Umbilical cord (tissue), 2 donors: ENCODE data around the gene RAD51B. TPM values are rescaled to one million over a fixed set of nuclear protein-coding genes. Genes with fewer than 3 reads are reported as not detected.
"Not testable (repeated sequence)": the region's sequence is repeated elsewhere in the genome, so short reads cannot be mapped to it uniquely, and the experiment has no call there.

Experiments
- DNase-seq: peaks from one replicate; pipeline ENCODE4 v3.0.0-alpha.2; 2015; ENCODE audit warnings: low spot score
- total RNA-seq: library from RNA; depleted of rRNA; stranded (reverse); fragments of >200 nt; gene quantifications from one replicate; pipeline ENCODE4 v1.2.3, GENCODE V29; 2014; ENCODE audit warnings: low replicate concordance; ENCODE audit not compliant: insufficient read depth

Gene RAD51B
- total RNA-seq, 1 donor from 2014 or later: 34.2 TPM

DNA sequence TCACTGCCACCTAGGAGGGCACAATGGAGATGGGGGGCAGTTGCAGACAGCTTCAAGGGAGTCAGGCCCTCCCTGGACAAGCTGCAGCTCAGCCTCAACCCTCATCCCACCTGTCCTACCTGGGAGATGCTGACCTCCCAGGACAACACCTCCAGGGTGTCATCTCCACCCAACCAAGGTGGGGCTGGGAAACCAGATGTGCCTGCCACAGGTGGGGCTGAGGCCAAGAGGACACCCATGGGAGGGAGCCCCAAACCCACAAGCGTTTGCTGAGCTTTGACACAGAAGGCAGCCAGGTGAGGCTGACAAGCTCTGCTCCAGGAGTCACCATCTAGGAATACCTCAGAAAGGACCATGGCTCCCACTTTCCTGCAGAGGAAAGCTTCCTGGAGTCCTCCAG is 941.8 kb downstream of the RAD51B start:
- DNase-seq: no peak

DNA sequence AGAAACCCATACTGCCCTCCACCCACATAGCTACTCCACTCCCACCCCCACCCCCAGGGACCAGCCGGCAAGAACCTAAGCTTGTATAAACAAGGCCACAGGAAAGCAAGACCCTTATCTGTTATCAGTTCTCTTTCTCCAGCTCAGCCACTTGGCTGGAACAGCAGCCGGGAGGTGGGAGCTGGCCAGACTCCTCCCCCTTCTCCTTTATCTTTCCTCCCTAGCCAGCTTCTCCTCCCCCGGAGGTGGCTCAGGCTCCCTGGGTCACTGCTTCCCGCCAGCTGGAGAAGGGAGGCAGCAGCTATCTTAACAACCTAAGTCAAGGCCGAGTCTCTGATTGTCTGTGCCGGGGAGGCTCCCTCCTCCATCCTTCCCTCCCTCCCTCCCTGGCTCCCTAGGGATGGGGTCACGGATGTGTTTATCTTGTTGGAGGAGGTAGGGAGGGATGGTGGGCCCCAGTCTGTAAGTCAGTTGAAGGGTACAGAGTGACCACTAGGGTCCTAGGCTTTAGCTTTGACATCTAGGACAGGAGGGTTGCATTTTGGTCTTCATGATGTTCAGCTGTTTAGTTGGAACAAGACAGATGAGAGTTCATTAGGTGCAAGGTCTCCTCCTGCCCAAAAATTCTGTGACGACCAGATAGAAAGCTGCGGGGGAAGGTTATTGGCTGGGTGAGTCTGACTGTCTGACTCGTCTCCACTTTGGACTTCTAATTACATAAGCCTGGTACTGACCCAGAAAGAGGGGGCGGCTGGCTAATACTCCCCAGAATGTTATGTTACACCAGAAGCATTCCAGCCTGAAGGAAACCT is 943.6 kb downstream of the RAD51B start:
- DNase-seq: peak; percentile 90

DNA sequence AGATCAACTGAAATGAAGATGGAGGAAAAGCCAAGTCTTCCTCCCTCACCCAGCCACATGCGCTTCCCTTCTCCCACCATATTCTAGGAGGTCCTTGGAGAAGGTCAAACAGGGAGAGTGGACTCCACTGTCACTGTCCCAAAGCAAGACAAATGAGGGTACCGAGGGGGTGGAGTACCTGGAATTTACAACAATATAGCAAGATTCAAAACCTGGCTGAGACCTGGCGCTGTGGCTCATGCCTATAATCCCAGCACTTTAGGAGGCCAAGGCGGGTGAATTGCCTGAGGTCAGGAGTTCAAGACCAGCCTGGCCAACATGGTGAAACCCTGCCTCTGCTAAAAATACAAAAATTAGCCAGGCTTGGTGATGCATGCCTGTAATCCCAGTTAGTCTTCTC is 944.3 kb downstream of the RAD51B start:
- not testable (repeated sequence) for DNase-seq

DNA sequence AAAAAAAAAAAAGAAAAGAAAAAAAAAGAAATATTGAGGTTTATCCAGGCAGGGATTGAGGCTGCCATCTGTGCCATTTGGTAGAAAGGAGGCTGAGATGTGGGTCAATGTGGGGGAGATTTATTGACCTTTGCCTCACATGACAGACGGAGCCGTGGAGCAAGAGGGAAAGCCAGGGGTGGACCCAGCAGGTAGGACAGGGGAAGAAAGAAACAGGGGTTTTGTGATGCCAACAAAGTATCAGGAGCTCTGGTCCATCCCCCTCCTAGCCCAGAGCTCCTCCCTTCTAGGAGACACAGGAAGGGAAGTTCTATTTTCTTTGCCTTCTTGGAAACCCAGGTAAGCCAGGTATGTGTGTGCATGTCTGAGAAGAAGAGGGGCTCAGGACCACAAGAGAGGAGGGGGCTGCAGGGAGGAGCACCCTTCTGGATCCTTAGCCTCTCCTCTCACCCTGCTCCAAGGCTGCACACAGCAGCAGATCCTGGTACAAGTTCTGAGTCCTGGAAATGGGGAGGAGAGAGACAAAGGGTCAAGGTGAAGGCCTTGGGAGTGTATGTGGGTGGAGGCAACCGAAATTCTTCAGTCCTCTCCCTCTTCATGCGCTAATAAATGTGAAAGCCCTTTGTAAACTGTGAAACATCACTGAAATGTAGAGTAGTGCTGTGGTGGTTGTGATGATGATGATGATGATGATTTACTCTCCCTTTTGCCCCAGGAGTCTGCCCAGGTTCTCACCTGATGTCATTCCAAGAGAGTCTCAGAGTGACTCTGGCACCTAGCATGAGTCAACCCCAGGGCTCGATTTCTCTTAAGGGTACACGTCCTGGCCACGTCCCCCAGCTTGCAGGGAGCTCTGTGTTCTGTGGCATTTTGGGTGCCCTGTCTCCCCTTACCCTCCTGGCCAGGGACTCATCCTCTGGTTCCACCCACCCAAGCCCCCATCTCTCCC is 947.0 kb downstream of the RAD51B start:
- DNase-seq: no peak

DNA sequence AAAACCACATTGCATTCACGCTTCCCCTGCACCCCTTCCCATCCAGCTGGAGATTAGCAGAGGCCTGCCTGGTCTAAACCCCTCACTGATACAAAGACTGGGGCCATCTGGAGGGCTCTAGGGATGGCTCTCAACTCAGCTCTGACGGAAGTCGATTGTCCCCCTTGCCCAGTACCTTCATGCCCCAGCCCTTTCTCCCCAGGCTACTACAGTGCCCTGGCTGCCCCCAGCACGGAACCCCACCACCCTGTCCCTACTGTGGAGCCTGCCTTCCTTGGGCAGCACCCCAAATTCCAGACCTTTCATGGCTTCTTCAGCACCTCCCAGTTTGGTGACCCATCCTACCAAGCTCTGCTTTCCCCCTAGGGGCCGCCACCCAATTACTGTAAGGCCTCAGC is 947.7 kb downstream of the RAD51B start:
- DNase-seq: no peak

DNA sequence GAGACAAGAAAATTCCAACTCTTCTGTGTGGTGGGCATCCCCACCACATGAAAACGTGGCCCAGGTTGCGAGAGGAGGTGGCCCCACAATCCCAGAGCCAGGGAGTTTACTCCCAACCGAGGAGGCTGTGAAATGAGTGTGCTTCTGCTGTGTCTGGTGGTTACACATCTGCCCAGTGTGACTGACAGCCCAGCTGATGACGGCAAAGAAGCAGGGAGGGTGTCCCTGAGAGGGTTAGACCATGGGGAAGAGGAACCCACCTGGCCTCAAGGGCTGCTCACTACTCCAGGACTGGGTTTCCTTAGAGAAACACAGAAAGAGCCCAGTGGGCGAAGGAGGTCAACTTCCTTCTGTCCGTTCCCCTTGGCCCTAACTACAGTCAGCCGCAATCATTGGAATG is 948.7 kb downstream of the RAD51B start:
- no peak for DNase-seq

DNA sequence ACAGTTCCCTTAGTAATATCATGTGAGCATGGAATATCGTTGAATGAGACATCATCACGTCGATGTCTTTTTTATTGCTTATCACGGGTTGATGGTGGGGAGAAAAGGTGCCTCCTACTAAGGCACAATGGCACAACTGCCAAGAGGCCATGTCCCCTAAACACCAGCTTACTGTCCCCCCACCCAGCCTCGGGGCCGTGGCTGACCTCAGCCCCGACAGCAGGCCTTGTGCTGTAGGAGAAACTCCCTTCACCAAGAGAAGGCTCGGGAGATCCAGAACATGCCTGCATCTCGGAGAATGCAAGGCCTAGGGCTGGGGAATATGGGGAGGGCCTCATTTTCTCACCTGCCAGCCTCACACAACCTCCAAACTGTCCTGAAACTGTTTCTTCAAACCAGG is 950.5 kb downstream of the RAD51B start:
- no peak for DNase-seq

DNA sequence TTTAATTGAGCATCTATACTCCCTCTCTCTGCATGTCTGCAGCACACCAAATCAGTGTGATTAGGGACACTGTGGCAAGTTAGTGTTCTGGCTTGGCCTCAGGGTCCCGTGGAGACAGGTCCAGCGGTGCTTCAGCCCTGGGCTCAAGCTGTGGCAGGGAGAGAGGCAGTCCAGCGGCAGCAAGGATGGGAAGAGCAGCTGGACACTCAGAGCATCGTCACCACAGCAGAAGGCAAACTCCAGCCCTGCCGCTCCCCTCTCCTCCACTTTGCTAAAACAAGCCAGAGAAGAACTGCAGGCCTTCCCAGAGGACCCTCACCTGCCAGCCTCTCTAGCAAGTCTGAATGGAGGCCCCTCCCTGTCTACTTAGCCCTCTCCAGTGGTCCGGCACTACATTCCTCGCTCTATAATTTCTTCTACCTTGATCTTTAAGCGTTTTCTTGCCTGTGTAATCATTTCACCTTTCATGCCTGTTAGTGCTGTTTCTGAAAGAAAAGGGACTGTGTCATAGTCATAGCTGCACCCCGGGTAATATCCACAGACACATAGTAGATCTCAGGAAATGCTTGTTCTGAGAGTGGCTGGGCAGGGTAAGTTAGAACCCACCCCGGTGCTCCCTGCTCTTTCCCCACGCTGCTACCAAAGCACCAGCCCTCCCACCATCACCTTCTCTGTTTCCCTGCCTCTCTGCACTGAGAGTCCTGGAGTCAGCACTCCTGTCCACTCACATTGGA is 951.1 kb downstream of the RAD51B start:
- no peak for DNase-seq

DNA sequence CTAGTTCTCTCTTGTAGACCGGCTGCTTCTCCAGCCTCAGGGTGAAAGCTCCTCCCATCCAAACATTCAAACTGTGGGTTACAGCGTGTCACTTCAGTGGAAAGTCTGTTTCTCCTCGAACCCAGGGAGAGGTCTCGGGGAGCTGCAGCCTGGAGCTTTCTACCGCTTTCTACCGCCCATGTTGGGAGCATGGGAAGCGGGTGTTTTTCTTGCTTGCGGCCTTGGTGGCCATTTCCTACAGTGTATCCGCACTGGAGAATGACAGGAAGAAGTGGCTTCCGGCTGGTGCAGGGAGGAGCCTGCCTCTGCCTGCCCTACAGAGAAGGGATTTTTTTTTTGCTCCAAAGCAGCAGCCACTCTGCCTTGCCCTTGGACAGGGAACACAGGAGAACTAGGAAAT is 952.1 kb downstream of the RAD51B start:
- DNase-seq: peak; percentile 58

DNA sequence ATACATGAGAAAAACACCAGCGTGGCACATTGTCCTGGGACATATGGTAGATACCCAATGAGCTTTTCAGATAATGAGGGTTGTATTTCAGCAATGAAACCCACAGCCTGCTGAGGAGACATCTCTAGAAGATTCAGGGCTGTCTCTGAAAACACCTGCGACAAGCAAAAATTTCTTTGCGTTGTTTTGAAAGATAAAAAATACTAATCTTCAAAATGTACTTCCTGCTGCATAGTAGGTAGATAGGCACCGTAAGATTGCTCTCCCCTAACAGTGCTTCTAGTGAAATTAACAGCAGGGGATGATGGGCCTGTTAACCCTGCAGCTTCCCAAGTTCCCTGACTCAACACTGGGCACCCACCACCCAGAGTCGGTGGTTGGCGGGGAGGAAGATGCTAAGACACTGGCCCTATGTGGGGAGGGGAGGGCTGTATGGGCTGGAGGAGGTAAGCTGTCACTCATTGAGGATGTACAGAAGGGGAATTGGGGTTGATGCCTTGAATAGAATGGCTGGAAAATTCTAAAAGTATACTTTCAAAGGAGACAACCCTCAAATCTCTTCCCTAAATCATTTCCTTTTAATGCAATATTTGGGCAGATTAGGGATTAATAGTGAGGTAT is 953.3 kb downstream of the RAD51B start:
- no peak for DNase-seq

DNA sequence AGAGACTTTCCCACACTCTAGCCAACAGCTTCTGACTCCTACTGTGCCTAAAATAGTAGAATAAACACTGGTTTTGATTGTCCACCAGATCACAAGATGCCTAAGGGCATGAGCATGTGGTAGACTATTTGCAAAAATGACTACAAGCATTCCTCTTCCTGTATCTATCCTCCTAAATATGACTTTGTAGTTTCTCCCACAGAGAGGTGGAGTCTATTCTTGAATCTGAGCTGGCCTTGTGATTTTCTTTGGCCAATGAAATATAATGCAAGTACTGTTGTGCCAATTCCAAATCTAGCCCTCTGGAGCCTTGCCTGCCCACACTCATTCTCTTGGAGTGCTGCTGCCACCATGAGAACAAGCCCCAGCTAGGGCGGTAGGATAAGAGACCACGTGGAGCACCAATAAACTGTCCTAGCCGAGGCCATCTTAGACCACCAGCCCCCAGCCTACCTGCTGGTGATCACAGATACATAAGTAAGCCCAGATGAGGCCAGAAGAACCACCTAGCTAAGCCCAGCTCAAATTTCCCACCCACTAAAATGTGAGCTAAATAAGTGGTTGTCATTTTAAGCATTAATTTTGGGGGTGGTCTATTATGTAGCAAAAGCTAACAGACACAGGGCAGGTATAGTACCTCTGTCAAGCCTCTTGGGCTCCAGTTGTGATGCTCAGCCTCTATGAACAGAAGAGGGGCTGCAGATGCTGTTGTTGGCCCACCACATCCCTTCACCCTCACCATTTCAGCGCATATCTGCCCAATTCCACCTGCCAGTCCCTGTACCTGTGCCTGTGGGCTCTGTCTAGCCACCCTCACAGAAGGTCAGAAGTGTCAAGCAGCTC is 955.4 kb downstream of the RAD51B start:
- no peak for DNase-seq

DNA sequence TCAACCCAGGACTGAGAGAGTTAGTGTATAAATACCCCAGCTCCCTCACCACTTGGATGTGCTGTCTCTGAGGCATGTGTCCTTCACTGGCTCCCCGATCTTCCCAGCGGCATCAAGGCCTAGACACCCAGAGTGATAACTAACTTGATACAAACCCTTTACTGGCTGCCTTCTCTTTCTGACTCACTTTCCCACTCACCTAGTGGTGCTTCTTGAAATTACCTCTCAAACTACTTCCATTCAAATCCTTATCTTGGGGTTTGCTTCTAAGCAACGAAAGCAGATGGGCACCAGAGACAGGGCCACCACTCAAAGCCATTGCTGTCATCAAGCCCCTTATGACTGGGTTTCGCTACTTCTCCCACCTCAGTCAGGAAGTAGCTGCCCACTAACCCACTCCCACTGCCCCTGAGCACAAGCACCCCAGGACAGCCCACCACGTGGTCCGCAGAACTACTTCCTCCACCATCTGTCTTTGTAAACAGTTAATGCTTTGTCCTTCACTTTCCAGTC is 956.1 kb downstream of the RAD51B start:
- DNase-seq: no peak

DNA sequence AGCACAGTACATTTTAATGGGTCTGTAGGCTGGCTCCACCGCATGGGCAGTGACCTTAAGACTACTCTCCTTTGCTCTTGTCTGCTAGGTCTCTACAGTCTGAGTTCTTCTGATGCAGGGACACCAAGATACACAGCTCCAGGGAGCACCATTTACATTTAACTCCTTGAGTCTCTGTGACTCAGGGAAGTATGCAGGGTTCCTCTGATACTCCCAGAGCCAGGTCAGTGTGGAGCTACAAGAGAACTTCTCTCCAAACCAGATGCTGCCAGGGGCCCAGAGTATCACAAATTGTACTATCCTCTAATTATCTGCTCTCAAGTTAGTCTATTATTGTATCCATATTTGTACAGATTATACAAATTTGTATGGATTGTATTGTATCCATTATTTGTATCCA is 958.1 kb downstream of the RAD51B start:
- no peak for DNase-seq

Other genes with a start within 250 kb of the RAD51B start
- gene PIGH, start 219.5 kb upstream of the RAD51B start, total RNA-seq: 23.1 TPM
- 5.5 TPM for gene ARG2, start 199.9 kb upstream of the RAD51B start, total RNA-seq
- 44.8 TPM for gene VTI1B, start 145.1 kb upstream of the RAD51B start, total RNA-seq
- gene RDH11, start 124.0 kb upstream of the RAD51B start, total RNA-seq: 64.8 TPM
- 0.96 TPM for gene RDH12, start 117.9 kb upstream of the RAD51B start, total RNA-seq
- gene ZFYVE26, start 3.2 kb upstream of the RAD51B start, total RNA-seq: 28.2 TPM